WTC11 (cell line): Measurements from ENCODE around the gene TPCN2. TPM values are rescaled to one million over a fixed set of nuclear protein-coding genes. Genes with fewer than 3 reads are reported as not detected.

Experiments
- ATAC-seq: fragments of 200-7000 bp; cut with Tn5 transposase; 2 replicates; pipeline ENCODE4 v1.10.0; 2021; ENCODE audit warnings: mild to moderate bottlenecking, moderate library complexity
- CTCF ChIA-PET: fragments of 300-600 bp; sonication (Branson Sonifier 250); formaldehyde crosslinking; loops from one replicate; lab custom pipeline; 2021; ENCODE audit warnings: antibody characterized with exemption; lab: Charles Lee
- POLR2A ChIA-PET: fragments of 350-600 bp; sonication (Branson Sonifier 250); formaldehyde crosslinking; loops from one replicate; lab custom pipeline; 2021; ENCODE audit warnings: antibody characterized with exemption; lab: Charles Lee
- DNase-seq: peaks from one replicate; pipeline ENCODE4 v3.0.0; 2021; ENCODE audit warnings: low spot score
- H3K27ac Mint-ChIP-seq: 2 replicates; pipeline ENCODE4 v1.8.0; 2021; ENCODE audit warnings: mixed read lengths
- H3K27me3 Mint-ChIP-seq: 2 replicates; pipeline ENCODE4 v1.8.0; 2021; ENCODE audit warnings: low read depth, mild to moderate bottlenecking, moderate library complexity, mixed read lengths
- H3K36me3 Mint-ChIP-seq: 2 replicates; pipeline ENCODE4 v1.8.0; 2021; ENCODE audit warnings: mixed read lengths
- H3K4me1 Mint-ChIP-seq: 2 replicates; pipeline ENCODE4 v1.8.0; 2022; ENCODE audit warnings: mixed read lengths
- H3K4me3 Mint-ChIP-seq: 2 replicates; pipeline ENCODE4 v1.8.0; 2021; ENCODE audit warnings: mild to moderate bottlenecking, moderate library complexity, mixed read lengths
- H3K9me3 Mint-ChIP-seq: 2 replicates; pipeline ENCODE4 v1.8.0; 2021; ENCODE audit warnings: mixed read lengths
- ELF4 ChIP-seq: sonication (generic); formaldehyde crosslinking; IDR thresholded peaks from 2 replicates; pipeline ENCODE4 v1.8.1; 2022; ENCODE audit warnings: low read depth, mild to moderate bottlenecking, moderate library complexity, missing genetic modification reagents
- KAT7 ChIP-seq: sonication (generic); formaldehyde crosslinking; IDR thresholded peaks from 2 replicates; pipeline ENCODE4 v1.8.1; 2023; ENCODE audit warnings: missing genetic modification reagents, mild to moderate bottlenecking, borderline replicate concordance
- NFE2L1 ChIP-seq: sonication (generic); formaldehyde crosslinking; IDR thresholded peaks from 2 replicates; pipeline ENCODE4 v1.8.1; 2023; ENCODE audit warnings: missing genetic modification reagents
- RELA ChIP-seq: sonication (generic); formaldehyde crosslinking; IDR thresholded peaks from 2 replicates; pipeline ENCODE4 v1.8.1; 2022; ENCODE audit warnings: missing genetic modification reagents, mild to moderate bottlenecking, borderline replicate concordance
- TEAD4 ChIP-seq: sonication (generic); formaldehyde crosslinking; IDR thresholded peaks from 2 replicates; pipeline ENCODE4 v1.8.0; 2022; ENCODE audit warnings: mild to moderate bottlenecking, missing genetic modification reagents
- TP53 ChIP-seq: sonication (generic); formaldehyde crosslinking; IDR thresholded peaks from 2 replicates; pipeline ENCODE4 v1.8.1; 2023; ENCODE audit warnings: mild to moderate bottlenecking, missing genetic modification reagents
- ZBTB21 ChIP-seq: sonication (generic); formaldehyde crosslinking; IDR thresholded peaks from 2 replicates; pipeline ENCODE4 v1.8.1; 2023; ENCODE audit warnings: mild to moderate bottlenecking, missing genetic modification reagents, borderline replicate concordance
- ZNF232 ChIP-seq: sonication (generic); formaldehyde crosslinking; IDR thresholded peaks from 2 replicates; pipeline ENCODE4 v1.8.0; 2022; ENCODE audit warnings: mild to moderate bottlenecking, missing genetic modification reagents
- ZNF416 ChIP-seq: fragments of 250-450 bp; sonication (Bioruptor Pico); IDR thresholded peaks from 2 replicates; pipeline ENCODE4 v1.9.0; 2021; ENCODE audit warnings: mild to moderate bottlenecking, inconsistent platforms
- total RNA-seq: library from RNA; stranded (reverse); gene quantifications from 3 replicates; pipeline ENCODE4 v1.2.3, GENCODE V29; 2021
- TF ChIP-seq, protein P1 (sequence below): sonication (generic); formaldehyde crosslinking; IDR thresholded peaks from 2 replicates; pipeline ENCODE4 v1.8.1; 2022; ENCODE audit warnings: missing genetic modification reagents, borderline replicate concordance
- TF ChIP-seq, protein P2 (sequence below): fragments of 250-450 bp; sonication (Bioruptor Pico); IDR thresholded peaks from 2 replicates; pipeline ENCODE4 v1.9.0; 2021; ENCODE audit warnings: mild to moderate bottlenecking, borderline replicate concordance
- TF ChIP-seq, protein P3 (sequence below): sonication (generic); formaldehyde crosslinking; IDR thresholded peaks from 2 replicates; pipeline ENCODE4 v1.8.0; 2023; ENCODE audit warnings: mild to moderate bottlenecking, missing genetic modification reagents
- TF ChIP-seq, protein P4 (sequence below): sonication (generic); formaldehyde crosslinking; IDR thresholded peaks from 2 replicates; pipeline ENCODE4 v1.8.0; 2022; ENCODE audit warnings: missing genetic modification reagents
- TF ChIP-seq, protein P5 (sequence below): sonication (generic); formaldehyde crosslinking; conservative IDR thresholded peaks from 2 replicates; pipeline ENCODE4 v1.8.1; 2023; ENCODE audit warnings: mild to moderate bottlenecking, low read depth, missing genetic modification reagents, moderate library complexity

TPCN2 gene
- total RNA-seq, 1 experiment from 2014 or later = 24.6 TPM

DNA sequence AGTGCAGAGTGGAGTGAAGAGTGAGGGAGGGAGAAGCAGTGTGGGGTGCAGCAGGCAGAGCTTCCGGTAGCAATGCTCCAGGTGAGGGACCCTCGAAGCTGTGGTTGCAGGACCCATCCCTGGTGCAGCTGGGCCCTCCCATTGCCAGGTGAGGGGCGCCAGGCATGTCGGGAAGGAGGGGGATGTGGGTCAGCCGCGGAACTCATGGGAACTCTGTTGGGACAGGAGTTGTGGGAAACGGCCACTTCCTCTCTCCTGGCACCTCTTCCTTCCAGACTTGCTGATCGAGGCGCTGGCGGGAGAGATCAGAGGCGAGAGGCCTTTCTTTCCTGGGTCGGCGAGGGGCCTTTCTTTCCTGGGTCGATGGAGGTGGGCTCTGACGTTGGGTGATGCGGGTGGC lies 48.5 kb downstream of the TPCN2 start:
- POLR2A ChIA-PET = no interaction called here
- peak overlapping the region; percentile 45; the same call in 1 of the 2 replicates for H3K27ac Mint-ChIP-seq
- CTCF ChIA-PET = no interaction called here

DNA sequence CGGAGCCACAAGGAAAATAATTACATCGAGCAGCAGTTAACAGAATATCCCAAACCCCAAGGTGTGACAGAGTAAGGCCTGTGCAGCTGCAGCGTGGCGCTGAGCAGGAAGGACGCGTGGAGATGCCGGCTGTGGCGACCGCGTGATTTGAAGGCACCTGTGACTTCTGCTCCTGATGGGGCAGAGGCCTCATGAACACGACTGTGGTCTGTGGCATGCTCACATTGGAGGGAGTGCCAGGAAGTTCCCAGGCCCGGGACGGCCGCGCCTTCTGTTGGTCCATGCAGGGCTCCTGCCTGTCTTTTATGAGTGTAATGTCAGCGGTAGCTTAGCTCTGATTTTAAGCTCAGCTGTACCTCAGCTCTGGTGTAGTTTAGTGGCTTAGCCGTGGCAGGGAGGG lies 50.4 kb downstream of the TPCN2 start:
- no peaks in the 10 kb centered on the region for H3K36me3 Mint-ChIP-seq
- no peak overlapping the region for H3K4me3 Mint-ChIP-seq
- H3K27ac Mint-ChIP-seq = no peak overlapping the region
- CTCF ChIA-PET = interaction anchor here (0.6 to 4.3 kb wide), 4 partner anchors 32 to 559 kb away, joined by 3 to 46 read pairs (median 4); partner anchors contain the start of gene MYEOV
- no peak for ATAC-seq
- peaks cover 3% of the 10 kb centered on the region; the same call in 1 of the 2 replicates for H3K4me1 Mint-ChIP-seq
- no peaks in the 10 kb centered on the region for H3K27me3 Mint-ChIP-seq
- POLR2A ChIA-PET = no interaction called here
- no peak for DNase-seq
- no peaks in the 10 kb centered on the region for H3K9me3 Mint-ChIP-seq
- TF ChIP-seq, protein P1, sequence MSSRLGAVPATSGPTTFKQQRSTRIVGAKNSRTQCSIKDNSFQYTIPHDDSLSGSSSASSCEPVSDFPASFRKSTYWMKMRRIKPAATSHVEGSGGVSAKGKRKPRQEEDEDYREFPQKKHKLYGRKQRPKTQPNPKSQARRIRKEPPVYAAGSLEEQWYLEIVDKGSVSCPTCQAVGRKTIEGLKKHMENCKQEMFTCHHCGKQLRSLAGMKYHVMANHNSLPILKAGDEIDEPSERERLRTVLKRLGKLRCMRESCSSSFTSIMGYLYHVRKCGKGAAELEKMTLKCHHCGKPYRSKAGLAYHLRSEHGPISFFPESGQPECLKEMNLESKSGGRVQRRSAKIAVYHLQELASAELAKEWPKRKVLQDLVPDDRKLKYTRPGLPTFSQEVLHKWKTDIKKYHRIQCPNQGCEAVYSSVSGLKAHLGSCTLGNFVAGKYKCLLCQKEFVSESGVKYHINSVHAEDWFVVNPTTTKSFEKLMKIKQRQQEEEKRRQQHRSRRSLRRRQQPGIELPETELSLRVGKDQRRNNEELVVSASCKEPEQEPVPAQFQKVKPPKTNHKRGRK (CRISPR knock-in tag) = no peak
- TF ChIP-seq RELA (CRISPR knock-in tag) (no peak), TP53 (CRISPR knock-in tag) (no peak), ELF4 (CRISPR knock-in tag) (no peak)
- TF ChIP-seq, protein P2, sequence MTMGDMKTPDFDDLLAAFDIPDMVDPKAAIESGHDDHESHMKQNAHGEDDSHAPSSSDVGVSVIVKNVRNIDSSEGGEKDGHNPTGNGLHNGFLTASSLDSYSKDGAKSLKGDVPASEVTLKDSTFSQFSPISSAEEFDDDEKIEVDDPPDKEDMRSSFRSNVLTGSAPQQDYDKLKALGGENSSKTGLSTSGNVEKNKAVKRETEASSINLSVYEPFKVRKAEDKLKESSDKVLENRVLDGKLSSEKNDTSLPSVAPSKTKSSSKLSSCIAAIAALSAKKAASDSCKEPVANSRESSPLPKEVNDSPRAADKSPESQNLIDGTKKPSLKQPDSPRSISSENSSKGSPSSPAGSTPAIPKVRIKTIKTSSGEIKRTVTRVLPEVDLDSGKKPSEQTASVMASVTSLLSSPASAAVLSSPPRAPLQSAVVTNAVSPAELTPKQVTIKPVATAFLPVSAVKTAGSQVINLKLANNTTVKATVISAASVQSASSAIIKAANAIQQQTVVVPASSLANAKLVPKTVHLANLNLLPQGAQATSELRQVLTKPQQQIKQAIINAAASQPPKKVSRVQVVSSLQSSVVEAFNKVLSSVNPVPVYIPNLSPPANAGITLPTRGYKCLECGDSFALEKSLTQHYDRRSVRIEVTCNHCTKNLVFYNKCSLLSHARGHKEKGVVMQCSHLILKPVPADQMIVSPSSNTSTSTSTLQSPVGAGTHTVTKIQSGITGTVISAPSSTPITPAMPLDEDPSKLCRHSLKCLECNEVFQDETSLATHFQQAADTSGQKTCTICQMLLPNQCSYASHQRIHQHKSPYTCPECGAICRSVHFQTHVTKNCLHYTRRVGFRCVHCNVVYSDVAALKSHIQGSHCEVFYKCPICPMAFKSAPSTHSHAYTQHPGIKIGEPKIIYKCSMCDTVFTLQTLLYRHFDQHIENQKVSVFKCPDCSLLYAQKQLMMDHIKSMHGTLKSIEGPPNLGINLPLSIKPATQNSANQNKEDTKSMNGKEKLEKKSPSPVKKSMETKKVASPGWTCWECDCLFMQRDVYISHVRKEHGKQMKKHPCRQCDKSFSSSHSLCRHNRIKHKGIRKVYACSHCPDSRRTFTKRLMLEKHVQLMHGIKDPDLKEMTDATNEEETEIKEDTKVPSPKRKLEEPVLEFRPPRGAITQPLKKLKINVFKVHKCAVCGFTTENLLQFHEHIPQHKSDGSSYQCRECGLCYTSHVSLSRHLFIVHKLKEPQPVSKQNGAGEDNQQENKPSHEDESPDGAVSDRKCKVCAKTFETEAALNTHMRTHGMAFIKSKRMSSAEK (CRISPR knock-in tag) = no peak
- TF ChIP-seq, protein P3, sequence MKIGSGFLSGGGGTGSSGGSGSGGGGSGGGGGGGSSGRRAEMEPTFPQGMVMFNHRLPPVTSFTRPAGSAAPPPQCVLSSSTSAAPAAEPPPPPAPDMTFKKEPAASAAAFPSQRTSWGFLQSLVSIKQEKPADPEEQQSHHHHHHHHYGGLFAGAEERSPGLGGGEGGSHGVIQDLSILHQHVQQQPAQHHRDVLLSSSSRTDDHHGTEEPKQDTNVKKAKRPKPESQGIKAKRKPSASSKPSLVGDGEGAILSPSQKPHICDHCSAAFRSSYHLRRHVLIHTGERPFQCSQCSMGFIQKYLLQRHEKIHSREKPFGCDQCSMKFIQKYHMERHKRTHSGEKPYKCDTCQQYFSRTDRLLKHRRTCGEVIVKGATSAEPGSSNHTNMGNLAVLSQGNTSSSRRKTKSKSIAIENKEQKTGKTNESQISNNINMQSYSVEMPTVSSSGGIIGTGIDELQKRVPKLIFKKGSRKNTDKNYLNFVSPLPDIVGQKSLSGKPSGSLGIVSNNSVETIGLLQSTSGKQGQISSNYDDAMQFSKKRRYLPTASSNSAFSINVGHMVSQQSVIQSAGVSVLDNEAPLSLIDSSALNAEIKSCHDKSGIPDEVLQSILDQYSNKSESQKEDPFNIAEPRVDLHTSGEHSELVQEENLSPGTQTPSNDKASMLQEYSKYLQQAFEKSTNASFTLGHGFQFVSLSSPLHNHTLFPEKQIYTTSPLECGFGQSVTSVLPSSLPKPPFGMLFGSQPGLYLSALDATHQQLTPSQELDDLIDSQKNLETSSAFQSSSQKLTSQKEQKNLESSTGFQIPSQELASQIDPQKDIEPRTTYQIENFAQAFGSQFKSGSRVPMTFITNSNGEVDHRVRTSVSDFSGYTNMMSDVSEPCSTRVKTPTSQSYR = no peak

More for the DNA sequence above, 48.5 kb downstream of the TPCN2 start:
- ATAC-seq = no peak
- Mint-ChIP-seq H3K9me3 (peaks cover 5% of the 10 kb centered on the region; the same call in 1 of the 2 replicates), H3K4me1 (peaks cover 6% of the 10 kb centered on the region; the same call in 1 of the 2 replicates), H3K36me3 (peaks cover 7% of the 10 kb centered on the region), H3K27me3 (no peaks in the 10 kb centered on the region), H3K4me3 (no peak overlapping the region)
- no peak for DNase-seq
- TF ChIP-seq ZNF232 (no peak), ZBTB21 (CRISPR knock-in tag) (no peak), TEAD4 (CRISPR knock-in tag) (no peak), KAT7 (CRISPR knock-in tag) (no peak), NFE2L1 (CRISPR knock-in tag) (no peak), ZNF416 (no peak), RELA (CRISPR knock-in tag) (no peak)
- TF ChIP-seq, protein P3 = no peak
- TF ChIP-seq, protein P4, sequence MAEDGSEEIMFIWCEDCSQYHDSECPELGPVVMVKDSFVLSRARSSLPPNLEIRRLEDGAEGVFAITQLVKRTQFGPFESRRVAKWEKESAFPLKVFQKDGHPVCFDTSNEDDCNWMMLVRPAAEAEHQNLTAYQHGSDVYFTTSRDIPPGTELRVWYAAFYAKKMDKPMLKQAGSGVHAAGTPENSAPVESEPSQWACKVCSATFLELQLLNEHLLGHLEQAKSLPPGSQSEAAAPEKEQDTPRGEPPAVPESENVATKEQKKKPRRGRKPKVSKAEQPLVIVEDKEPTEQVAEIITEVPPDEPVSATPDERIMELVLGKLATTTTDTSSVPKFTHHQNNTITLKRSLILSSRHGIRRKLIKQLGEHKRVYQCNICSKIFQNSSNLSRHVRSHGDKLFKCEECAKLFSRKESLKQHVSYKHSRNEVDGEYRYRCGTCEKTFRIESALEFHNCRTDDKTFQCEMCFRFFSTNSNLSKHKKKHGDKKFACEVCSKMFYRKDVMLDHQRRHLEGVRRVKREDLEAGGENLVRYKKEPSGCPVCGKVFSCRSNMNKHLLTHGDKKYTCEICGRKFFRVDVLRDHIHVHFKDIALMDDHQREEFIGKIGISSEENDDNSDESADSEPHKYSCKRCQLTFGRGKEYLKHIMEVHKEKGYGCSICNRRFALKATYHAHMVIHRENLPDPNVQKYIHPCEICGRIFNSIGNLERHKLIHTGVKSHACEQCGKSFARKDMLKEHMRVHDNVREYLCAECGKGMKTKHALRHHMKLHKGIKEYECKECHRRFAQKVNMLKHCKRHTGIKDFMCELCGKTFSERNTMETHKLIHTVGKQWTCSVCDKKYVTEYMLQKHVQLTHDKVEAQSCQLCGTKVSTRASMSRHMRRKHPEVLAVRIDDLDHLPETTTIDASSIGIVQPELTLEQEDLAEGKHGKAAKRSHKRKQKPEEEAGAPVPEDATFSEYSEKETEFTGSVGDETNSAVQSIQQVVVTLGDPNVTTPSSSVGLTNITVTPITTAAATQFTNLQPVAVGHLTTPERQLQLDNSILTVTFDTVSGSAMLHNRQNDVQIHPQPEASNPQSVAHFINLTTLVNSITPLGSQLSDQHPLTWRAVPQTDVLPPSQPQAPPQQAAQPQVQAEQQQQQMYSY = no peak
- TF ChIP-seq, protein P5, sequence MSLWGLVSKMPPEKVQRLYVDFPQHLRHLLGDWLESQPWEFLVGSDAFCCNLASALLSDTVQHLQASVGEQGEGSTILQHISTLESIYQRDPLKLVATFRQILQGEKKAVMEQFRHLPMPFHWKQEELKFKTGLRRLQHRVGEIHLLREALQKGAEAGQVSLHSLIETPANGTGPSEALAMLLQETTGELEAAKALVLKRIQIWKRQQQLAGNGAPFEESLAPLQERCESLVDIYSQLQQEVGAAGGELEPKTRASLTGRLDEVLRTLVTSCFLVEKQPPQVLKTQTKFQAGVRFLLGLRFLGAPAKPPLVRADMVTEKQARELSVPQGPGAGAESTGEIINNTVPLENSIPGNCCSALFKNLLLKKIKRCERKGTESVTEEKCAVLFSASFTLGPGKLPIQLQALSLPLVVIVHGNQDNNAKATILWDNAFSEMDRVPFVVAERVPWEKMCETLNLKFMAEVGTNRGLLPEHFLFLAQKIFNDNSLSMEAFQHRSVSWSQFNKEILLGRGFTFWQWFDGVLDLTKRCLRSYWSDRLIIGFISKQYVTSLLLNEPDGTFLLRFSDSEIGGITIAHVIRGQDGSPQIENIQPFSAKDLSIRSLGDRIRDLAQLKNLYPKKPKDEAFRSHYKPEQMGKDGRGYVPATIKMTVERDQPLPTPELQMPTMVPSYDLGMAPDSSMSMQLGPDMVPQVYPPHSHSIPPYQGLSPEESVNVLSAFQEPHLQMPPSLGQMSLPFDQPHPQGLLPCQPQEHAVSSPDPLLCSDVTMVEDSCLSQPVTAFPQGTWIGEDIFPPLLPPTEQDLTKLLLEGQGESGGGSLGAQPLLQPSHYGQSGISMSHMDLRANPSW (CRISPR knock-in tag) = no peak
